ENCODE data around the gene LTBP4.

- no peak for TF ChIP-seq POLR2A (IDR thresholded peaks at IDR 0.05)
- TF ChIP-seq, protein P1, sequence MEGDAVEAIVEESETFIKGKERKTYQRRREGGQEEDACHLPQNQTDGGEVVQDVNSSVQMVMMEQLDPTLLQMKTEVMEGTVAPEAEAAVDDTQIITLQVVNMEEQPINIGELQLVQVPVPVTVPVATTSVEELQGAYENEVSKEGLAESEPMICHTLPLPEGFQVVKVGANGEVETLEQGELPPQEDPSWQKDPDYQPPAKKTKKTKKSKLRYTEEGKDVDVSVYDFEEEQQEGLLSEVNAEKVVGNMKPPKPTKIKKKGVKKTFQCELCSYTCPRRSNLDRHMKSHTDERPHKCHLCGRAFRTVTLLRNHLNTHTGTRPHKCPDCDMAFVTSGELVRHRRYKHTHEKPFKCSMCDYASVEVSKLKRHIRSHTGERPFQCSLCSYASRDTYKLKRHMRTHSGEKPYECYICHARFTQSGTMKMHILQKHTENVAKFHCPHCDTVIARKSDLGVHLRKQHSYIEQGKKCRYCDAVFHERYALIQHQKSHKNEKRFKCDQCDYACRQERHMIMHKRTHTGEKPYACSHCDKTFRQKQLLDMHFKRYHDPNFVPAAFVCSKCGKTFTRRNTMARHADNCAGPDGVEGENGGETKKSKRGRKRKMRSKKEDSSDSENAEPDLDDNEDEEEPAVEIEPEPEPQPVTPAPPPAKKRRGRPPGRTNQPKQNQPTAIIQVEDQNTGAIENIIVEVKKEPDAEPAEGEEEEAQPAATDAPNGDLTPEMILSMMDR (IDR thresholded peaks at IDR 0.05), result no peak
Observed at GRCh38 chr19:40626918-40627317, 25.7 kb downstream of the LTBP4 start.
